ENCODE measurements around the gene PITX2.

The PITX2 gene

DNA sequence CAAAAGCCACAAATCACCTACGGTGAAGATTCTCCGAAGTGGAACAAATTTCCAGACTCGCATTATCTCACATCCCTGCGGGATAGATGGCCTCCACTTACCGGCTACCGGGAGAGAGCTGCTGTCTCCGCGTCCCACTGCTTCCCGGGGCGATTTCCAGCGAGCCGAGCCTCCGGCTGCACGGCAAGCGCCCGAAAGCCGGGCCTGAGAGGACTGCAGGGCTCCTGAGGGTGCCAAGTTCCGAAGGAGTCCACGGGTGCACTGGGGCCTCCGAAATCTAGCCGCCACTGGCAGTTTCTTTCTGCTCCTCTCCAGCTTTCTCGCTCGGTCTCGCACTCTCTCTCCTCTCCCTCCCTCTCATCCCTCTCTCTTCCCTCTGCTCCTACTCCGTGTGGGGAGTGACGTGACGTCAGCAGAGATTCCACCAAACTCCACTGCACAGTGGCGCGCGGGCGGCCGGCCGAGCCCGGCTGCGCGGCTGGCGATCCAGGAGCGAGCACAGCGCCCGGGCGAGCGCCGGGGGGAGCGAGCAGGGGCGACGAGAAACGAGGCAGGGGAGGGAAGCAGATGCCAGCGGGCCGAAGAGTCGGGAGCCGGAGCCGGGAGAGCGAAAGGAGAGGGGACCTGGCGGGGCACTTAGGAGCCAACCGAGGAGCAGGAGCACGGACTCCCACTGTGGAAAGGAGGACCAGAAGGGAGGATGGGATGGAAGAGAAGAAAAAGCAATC is 14.0 kb upstream of the PITX2 start:
- in situ Hi-C loops (cut with MboI; ENCODE audit: low sequenced_read_pairs): no loop called here

DNA sequence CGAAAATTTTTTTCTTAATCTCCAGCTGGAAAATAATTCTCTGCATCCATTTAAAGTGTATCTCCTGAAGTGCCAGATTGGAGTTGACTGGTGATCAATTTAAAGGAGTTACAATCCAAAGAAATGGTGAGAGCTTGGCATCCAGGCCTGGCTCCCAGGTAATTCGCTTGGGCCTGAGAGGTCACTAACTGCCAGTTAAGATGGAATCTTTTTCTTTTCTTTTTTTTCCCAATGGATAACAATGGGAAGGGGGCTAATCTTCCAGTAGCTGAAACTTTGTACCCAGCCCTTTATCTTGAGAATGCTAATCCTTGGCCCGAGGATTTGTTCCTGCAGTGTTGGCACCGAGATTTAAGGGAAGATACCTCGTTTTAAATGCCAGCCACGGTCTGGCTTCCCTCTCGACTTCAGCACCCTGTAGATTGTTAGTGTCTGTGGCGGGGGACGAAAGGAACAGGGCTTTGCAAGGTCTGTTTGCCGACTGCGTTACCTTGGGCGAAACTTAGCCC is 13.3 kb upstream of the PITX2 start:
- in situ Hi-C loops (cut with MboI; ENCODE audit: low sequenced_read_pairs): no loop called here

DNA sequence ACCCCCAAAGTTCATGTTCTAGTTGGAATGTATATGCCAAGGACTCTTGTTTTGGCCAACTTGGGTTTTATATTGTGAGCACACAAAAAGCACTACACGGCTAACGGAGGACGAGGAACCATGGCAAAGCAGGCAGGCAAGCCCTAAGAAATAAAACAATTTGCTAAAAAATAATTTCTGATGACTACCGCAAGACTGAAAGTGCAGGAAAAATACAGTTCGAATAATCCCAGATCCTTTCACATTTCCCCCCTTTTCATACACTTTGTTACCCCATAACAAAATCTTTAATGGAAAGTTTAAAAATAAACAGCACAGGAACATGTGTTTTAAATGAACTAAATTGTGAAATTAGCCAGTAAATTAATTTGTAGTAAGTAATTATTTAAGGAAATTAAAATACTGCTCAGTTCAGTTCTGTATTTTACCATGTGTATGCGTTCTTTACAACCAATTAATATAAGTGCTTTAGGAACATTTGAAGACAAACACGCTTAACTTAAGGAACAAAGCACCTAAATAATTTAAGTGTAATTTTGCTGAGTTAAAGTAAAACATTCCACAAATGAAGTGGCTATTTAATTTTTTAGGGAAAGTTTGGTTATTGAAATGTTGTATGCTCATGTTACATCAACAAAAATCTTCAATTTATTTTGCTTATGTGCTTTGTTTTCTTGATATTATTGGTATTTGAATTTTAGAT is 12.4 kb upstream of the PITX2 start:
- in situ Hi-C loops (cut with MboI; ENCODE audit: low sequenced_read_pairs): no loop called here

DNA sequence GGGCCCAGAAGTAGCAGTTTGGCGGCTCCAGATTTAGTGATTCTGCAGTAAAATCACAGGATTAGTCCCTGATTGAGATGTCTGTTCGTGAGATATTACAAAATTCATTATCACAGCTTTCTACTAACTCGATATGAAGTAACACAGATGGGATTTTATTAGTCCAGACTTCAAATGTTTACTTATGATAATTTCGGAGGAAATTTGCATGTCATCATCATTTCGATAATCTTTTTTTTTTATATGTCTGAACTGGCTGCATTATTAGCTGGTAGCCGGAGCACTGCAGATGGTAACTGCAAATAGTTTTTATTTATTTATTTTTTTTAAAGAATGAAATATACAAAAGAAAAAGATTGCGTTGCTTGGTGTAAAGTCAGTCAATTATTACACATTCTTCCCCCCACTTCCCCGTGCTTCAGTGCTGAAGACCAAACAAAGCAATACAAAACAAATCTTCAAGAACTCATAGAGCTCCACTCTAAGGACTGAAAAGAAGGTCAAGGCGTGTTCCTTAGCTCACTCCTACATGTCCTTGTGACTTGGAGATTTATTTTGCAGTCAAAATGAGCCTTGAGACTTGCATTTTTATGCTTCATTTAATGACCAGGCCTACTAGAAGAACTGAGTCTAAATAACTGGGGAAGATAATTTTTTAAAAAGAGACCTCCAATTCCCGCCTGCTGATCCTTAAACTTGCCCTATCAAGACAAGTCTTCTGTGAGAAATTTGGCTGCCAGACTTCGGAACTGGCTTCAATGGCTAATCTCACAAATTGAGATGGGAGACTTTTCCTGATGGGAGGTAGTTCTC is 11.7 kb upstream of the PITX2 start:
- in situ Hi-C loops (cut with MboI; ENCODE audit: low sequenced_read_pairs): no loop called here

DNA sequence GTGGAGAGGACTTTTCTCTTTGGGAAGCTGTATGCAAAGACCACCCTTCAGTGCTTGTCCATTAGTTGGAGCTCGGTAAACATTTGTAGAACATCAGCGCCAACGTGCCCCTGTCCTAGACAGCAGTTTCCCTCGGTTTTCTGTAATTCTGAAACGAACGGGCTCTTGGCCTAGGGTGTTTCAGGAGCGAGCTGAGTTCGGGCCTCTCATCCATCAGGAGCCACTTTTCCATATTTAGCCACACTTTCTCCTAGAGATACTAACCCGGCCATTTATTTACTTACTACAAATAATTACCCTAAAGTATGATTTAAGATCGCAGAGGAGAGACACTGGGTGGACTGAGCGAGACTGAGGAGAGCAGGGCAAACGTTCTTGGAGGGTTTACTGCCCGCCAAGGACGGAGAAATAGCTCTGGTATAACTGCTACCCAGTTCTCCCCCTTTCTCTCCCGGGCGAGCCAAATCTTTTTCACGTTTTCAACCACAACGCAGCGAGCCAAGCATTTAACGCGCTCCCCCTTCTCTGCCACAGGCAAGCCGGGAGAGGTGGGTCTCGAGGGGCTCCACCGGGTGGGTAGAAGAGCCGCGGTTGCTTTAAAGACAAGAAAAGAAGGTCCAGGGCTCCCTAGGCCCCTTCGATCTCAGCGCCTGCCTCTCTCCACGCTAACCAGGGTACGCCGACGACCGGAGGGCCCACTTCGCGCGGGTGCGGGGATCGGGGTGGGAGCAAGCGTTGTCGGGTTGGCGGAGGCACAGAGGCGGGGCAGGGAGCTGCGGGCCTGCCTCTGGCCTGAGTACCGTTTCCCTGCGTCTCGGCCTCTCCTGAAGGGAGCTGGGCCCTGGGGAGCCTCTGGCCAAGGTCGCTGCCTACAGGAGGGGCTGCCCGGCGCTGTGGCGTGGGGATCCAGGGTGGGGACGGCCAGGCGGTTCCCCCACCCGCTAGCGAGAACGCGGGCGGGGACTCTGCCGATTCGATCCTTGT is 10.8 kb upstream of the PITX2 start:
- in situ Hi-C loops (cut with MboI; ENCODE audit: low sequenced_read_pairs): no loop called here

DNA sequence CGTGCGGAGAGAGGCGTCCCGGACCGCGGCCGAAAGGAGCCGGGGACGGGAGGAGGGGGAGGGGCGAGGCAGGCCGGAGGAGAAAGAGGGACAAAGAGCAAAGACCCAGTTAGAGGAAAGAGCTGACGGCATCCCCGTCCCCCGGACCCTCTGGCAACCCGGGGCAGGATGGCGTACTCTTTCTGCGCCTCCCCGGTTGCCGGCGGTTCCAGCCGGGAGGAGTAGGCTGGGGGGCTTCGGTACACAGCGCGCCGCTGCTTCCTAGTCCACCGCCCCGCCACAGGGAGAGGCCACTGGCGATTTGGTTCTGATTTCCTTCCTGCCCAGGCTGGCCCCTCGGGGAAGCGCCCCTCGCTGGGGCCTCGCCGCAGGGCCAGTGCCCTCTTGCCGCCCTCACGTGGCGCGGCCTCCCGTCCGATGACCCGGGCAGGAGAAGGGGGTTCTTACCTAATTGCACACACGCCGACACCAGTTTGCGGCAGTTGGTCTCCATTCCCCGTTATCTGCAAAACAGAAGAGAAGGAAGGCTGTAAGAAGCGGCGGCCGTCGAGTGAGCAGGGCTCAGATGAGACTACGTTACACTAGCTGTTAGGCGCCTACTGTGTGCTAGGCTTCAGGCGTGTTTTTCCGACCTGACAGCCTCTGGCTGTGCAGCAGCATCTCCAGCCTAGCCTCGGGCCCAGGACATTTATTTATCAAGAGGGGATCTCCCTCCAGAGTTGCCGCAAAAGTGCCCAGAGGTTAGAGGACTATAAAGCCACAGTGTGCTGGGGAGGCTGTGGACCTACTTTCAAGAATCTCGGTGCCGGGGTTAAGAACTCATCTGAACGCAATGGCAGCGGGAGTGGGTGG is 9.9 kb upstream of the PITX2 start:
- in situ Hi-C loops (cut with MboI; ENCODE audit: low sequenced_read_pairs): no loop called here

DNA sequence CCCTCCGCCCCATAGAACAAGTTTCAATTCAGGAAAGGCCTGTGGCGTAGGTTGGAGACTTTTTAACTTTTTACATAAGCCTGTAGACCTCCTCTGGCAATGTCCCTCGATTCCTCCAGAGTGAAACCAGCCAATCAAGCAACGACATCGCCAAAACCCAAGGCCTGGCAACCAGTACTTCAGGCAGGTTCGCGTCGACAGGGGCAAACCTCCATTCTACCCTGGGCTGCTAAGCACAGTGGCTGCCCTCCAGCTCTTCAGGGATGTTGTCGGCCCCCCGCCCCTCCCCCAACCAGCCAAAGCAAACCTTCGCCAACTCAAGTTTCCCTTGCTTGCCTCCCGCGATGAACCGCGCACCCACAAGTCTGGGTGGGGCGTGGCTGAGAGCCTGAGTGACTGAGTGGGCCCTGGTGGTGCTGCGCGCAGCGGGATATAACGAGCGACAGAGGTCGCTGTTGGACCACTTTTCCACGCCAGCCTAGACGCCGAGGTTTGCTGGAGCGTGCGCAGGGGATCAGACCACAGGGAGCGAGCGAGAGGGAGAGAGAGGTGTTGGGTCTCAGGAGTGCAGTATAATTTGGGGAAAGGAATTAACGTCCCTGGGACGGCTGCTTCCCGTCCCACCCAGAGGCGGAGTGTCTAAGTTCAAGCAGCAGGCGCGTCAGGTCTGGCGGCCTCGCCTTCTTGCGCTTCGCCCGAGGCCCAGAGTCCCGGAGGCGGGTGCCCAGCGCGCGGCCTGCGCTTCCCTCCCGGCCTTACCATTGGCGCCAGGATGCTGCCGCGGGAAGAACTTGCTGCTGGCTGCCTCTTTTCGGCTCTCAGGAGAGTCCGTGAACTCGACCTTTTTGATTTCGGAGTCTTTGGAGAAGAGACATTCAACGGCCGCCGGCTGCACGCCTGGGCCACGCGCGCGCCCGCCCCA is 9.0 kb upstream of the PITX2 start:
- in situ Hi-C loops (cut with MboI; ENCODE audit: low sequenced_read_pairs): no loop called here

DNA sequence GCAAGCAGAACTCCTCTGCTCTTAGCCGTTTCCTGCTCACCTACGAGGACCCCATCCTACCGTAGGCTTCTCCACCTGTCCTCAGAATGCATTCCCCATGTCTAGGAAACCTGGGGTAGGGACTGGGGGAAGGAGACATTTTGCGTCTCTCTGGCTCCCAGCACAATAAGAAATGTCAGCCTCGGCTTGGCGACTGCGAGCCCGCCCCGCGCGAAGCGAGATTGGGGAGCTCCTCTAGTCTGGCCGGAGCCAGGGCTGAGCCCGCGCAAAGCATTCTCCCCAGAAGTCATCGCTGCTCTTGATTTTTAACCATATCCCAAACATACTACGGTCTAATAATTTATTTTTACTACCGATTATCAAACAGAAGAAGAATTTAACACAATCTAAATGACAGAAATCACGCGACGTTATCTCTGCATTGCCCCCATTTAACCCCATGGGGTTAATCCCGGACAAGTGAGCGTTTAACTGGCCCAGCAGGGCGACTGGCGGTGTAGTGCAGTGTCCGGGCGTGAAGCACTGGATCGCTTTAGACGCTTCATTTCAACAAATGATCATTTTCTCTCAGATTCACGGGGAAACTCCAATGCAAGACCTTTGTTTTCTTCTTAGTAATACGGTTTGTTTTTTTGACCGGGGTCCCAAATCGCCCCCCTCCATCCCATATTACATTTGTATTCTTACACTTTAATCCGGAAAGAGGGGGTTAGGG is 8.0 kb upstream of the PITX2 start:
- in situ Hi-C loops (cut with MboI; ENCODE audit: low sequenced_read_pairs): no loop called here

DNA sequence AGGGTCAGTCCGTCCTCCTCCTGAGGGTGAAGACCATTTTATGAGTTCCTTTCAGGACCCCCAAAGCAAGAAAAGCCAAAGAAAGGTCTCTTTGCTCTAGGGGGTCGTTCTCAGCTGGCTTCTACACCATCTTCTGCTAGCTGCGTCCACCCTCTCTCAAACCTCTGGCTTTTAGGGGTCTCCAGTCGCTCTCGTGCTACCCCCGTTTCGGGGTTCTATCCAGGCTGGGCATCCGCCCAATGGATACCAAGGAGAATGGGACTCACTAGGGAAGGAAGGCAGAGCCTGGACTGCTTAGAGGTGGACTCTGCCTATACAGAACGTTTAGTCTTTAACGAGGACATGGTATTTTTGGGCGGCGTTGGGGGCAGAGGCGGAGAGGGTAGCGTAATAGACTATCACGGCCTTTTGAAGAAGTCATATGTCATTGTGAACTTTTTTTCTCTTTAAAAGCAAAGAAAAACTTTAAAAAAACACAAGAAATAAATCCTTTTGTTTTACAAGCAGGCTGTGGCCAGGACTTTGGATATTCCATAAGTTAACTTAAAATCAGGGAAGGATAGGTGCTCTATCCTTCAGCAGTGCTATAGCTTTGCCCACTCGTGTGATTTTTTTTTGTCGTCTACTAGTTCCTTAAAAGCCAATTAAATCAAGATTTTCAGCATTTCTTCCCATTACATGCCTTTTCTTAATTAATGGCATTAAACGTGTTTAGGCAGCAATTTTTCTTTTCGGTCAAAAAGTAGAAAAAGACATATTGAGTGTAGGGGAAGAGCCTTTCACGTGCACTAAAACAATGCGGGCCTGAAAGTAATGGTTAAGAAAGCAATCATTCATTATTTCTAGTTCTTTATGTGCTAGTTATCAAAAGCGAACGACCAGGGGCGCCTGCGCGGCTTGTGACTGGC is 7.2 kb upstream of the PITX2 start:
- in situ Hi-C loops (cut with MboI; ENCODE audit: low sequenced_read_pairs): no loop called here

DNA sequence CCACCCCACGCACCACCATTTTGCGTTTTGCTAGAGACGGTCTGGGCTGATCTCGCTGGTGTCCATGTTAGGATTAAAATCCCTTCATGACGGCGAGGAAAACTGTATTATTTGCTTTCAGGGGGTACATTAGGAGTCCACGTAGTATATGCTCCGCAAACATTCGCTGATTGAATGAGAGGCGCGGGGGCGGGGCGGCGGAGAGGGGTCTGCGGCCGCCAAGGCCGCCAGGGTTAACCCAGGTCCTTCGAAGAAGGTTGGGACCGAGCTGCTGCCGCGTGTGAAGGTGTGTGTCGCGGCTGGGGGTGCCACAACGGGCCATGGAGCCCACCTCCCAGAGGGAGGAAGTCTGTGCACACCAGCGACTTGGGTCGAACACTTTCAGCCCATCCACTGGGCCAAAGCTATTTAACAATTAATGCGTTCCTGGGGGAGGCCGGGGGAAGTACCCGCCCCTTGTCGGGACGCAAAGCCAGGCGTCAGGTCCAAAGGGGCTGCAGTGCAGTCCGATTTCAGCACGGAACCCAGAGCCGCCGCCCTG is 6.4 kb upstream of the PITX2 start:
- in situ Hi-C loops (cut with MboI; ENCODE audit: low sequenced_read_pairs): no loop called here

DNA sequence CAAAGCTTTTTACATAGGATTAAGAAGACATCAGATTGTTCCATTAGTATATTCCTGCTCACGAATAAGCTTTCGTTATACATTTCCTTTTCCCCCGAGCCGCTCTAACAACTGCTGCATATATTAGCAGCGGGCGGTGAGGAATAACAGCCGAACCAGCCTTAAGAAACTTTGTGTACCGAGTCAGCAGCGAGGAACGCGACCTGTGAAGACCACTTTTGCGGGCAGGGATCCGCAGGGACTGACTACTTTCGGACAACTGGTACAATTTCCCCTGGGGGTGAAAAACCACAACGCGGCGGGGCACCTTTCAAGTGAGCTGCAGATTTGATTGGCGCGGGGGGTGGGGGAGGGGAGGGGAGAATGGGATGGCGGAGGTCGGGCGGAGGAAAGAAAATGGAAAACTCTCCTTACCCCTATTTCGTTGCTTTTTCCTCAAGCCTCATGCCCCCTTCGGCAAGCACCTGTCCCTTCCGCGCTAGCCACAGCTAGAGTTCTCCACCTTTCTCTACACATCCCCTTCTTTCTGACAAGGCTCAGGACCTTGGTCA is 5.9 kb upstream of the PITX2 start:
- in situ Hi-C loops (cut with MboI; ENCODE audit: low sequenced_read_pairs): no loop called here

DNA sequence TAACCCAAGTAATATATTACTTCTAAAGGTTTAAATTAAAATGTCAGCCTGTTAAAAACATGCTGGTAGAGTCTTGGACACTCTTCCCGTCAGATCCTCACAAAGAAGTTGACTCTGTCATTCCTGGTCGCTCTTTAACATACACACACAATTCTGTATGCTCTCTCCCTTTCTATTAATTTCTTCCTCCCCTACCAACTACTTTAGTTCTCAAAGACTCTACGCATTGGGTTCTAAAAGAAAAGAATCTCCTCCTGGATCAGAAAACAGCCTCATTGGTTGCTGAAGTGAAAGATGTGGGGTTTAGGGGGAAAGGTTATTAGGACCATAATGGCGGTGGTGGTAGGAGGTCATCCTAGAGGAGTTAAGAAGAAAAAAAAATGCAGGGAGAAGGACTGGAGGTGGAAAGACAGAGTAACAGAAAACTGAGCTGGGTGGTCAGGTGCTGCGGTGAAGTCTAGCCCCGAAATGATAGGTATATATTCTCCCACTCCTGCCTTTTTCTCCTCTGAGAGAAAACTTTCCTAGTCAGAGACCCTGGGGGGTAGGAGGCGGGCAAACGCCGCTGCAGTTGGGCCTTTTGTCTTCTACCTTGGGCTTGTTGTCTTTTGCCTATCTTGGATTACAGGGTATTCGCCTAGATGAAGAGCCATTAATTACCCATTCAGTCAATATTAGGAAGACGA is 5.2 kb upstream of the PITX2 start:
- in situ Hi-C loops (cut with MboI; ENCODE audit: low sequenced_read_pairs): no loop called here

DNA sequence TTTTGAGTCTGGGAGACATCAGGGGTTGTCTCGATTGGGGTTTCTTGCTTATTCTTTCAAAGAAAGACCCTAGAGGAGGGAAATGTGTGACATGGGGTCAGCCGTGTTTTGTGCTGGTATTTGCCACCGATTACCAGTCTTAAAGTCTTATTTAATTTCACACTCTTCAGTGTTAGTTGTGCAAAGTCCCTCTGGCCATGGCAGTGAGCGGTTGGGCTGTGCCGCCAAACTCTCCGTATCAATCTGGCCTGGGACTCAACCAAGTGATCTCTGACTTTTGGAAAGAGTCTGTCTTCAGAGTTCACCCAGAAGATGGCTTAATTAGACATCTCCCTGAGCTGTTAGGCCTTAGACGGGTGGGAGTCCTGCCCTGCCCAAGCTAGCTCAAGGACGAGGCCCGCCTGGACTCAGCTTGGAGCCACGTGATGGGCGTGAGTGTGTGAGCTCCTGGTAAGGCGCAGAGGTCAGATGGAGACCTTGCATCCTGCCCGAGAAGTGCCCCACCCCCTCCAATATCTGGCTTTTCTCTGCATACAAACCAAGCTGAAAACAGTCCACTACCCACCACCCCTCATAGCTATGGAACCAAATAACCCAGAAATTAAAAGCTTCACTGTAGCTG is 3.8 kb upstream of the PITX2 start:
- in situ Hi-C loops (cut with MboI; ENCODE audit: low sequenced_read_pairs): no loop called here

DNA sequence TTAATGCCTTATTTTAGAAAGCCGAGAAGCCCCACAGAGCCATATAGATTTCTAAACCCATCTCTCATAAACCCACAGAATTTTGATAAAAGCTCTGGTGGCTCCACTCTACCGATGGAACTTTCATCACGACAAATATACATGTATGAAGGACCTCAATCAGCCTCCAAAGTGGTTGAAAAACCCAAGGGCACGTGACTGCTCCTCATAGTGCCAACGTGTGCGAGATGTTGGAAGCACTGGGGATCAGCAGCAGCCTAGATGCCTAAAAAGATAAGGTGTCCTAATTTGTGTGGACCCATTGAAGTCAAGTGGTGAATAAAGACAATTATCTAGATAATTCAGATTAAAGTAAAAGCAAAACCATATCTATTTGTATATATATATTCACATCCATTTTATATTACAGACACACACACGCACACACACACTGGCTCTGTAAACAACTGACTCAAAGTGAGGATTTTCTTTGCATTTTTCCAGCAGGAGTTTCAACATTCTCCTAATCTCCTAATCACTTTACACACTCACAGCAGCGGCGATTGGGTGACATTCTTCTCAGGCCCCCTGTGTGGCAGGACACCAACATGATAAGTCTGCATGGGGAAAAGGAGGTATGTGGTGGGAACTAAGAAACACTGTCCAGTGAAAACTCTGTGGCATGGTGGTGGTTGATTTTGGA is 2.8 kb upstream of the PITX2 start:
- in situ Hi-C loops (cut with MboI; ENCODE audit: low sequenced_read_pairs): no loop called here

Measured in HL-60/S4 treated with retinoic acid at 250 ng/mL for 4 days and 3 days (cell line).